Middle frontal gyrus (tissue), 1 donor: Measurements from ENCODE around the gene BTBD9.
A peak's percentile ranks its signal among the peaks of the same experiment; 100 is the strongest.

Source experiments
- DNase-seq: peaks from one replicate; pipeline ENCODE4 v3.0.0-alpha.2; 2015; ENCODE audit warnings: low spot score; ENCODE audit errors: extremely low spot score

Gene BTBD9

DNA sequence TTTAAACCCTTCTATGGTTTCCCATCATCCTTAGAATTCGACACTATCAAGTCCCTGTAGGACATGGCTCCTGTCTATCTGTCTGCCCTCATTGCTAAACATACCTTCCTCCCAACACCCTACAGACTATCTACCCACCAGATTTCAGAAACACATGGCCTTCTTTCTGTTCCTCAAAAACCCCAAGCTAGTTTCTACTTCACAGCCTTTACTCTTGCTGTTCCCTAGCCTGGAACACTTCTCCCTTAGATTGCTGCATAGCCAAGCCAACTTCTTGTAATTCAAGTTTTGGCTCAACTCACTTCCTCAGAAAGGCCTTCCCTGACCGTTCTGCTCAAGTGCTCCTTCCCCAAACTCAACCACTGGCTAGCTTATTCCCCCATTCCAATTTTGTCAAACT is 156.2 kb downstream of the BTBD9 start:
- DNase-seq: no peak

DNA sequence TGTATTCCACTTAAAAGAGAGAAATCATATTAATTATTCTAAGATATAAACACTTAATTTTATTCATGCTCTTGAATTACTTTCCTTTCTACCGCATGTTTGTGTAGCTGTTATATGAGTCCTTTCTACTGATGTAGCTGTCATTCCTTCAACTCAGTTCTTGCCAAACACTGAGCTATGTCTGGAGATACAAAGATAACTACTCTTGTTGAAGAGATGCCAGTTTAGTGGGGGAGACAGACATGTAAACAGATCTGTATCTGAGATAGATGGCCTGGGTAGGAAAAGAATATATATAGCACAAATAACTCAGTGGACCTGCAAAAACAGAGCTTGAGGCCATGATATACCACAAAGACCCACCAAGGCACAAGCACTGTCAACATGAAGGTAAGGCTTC is 157.3 kb downstream of the BTBD9 start:
- DNase-seq: no peak

DNA sequence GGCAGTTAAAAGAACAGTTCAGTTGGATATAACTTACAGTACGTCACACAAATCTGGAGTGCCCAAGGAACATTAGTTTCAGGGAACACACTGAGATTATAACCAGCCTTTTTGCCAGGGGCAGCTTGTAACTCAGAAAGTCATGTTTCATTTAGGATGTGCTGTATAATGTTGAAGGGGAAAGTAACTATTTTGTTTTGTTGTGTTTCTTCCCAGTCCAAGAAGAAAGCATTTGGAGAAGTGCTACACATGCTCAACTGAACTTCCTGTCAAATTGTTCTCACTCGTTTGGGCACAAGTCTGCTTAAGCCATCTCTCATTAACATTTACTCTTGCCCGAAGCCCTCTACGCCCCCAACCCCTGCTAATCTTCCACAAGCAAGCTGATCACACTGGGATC is 157.9 kb downstream of the BTBD9 start:
- no peak for DNase-seq

DNA sequence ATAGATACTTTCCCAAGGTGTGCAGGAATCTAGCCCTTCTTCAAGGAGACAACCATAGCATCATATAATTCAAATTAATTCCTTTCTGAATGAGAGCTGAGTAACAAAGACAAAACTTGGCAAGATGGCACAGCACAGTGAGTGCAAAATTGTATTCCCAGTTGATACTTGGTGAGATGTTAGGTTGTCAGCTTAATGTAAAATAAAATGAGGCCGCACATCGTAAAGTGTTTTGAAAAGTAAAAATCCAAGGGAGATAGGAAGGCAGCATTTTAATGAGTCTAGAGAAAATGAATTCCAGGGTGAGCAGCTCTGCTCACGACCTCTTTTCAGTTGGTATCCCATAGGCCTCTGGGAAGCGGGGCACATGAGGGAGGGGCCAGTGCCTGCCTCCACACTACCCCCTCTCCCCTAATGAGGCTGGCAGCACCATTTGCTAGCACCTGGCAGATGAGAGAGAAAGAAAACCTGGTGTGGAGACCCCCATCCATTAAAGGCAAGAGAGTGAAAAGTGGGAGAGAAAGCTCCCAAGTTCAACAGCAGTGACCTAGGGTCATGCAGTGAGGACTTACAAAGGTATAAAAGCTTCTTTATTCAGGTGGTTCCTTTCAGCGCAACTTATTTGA is 158.4 kb downstream of the BTBD9 start:
- no peak for DNase-seq

DNA sequence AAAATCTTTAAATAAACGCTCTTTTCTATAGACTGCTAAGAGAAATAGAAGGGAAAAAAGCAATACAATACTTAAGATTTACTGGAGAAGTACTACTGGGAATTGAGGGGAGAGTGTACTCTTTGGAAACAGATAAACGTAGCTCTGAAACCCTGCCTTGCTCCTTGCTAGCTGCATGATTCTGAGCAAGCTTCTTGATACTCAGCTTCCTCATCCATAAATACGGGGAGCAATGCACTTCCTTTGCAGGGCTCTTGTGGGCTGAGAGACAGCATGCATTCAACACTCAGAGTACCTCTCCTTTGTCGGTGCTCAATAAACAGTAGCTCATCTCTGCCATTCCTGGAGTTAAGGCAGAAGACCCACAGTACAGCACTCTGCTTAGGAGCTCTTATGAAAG is 159.7 kb downstream of the BTBD9 start:
- DNase-seq: no peak

DNA sequence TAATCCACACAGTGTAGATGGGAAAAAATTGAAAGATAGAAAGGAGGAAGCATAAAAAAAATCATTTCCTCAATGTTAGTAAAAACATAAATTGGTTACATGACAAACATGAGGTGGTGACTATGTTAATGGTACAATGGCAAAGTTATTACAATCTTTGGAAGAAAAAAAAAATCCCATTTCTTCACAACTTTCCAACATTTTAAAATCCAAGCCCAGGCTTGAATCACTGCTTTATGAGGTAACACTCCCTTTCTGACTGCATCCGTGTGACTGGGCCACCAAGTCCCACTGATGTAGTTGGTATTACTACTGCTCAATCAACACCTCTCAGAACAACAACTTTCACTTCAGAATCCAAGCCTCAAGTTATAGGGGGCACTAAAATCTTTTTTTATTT is 160.4 kb downstream of the BTBD9 start:
- no peak for DNase-seq

DNA sequence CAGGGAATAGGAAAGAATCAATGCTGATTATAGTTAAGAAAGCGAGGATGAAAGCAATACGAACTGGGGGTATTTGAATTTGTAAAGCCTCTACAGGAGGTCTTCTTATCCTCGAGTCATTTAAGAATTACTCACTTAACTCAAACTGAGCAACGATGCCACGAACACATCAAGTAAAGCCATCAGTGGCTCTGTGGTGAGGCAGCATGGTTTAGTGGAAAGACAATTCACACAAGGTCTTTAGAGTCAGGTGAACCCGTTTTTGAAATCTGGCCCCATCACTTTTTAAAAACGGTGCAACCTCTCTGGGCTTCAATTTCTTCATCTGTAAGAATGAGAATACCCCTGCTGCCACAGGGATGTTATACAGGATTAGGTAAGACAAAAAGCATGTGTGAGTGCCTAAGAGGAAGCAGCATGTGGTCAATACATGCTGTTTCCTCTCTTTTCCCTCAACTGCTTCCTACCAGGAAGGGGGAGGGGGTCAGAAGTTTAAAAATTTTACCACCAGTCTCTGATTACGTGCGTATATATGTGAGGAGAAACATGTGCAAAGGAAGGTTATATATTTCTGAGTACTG is 162.0 kb downstream of the BTBD9 start:
- no peak for DNase-seq

DNA sequence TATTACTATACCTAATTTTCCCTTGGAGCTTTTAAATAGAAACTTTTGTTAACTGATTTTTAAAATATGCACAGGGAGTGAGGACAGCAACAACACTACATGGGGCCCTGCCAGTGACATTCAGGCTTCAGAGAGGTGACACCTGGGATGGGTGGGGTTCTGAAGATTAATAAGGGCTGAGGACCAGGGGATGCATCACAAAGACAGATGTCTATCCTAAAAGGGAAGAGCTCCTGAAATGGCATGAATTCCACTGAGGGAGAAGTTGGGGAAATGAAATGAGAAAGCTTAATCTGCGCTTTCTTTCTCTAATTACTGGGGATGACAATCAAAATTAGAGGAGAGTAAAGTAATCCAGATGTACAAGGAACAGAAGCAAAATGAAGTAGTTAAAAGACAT is 162.8 kb downstream of the BTBD9 start:
- no peak for DNase-seq

DNA sequence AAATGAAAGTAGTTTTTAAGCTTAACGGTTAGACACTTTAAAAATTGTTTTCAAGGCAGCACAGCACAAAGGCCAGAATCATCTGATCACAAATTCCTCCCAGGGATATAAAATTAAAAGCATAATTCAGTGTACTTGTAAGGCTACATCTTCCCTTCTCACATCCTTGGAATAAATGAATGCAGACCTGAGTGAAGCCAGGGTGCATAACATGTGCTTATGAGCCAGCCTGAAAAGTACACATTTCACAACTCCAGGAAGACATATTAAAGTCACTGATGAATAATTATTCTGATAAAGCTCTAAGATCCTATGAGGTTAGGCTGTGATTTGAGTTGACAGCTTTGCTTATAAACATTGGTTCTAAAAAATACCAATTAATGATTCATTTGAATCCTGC is 163.6 kb downstream of the BTBD9 start:
- DNase-seq: no peak

DNA sequence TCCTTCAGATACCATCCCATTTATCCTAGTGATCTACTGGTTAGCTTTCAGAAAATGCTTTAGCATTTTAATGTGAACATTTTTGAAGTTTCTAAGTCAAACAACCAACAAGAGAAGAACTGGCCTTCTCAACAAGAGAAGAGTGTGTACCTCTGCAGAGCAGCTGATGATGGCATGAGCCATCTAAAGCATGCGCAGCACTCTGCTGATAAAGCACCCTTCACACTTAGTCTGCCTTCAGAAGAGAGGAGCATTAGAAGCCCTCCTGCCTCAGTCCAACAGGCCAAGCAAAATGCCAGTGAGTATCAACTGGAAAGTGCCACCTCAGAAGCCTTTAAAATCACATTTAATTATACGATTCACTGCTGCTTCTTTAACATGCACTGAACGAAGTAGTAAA is 169.2 kb downstream of the BTBD9 start:
- no peak for DNase-seq

DNA sequence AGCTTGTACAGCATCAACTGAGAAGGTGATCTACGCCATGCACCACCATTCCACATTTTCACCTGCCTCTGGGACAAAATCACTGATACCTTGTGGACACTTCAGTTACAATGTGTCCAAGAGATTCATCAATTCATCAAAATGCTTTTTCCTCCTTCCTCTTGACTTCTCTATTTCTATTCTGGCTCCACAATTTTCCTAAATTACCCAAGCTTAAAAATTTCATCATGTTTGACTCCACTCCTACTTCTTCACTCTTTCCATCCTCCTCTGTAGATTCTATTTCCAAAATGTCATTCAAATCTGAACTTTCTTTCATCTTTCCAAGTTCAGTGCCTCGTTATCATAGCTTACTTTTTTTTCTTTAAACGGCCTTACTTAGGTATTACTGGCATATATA is 172.2 kb downstream of the BTBD9 start:
- DNase-seq: no peak

DNA sequence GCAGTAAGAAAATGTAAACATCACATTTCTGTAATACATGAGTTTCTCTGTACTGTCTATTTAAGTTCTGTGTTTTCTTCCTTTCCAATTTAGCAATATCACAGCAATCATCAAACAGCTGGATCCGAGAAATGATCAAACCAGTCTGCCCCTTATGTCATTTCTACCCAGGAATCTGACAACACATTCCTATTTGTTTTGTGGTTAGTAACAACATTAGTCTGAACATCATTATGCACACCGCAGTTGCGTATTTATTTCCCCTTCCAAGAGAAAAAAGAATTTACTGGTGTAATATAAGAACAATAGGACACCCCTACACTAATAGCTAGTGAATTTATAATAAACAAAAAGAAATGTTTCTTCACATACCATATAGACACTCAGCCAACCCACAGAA is 179.5 kb downstream of the BTBD9 start:
- no peak for DNase-seq

DNA sequence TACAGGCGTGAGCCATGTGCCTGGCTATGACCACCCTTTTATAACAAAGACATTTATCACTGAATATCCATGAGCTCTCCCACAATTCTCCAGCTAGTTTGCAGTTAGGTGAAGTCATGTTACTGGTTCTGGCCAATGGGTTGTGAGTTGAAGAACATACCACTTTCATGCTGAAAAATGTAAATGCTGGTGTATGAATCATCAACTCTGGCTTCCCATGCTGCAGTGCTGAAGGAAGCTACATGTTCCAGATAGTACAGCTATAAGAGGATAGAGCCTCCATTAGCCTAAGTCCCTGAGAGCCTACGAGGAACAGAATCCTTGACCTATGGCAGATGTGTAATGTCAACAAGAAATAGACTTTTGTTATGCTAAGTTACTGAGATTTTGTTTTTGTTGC is 180.4 kb downstream of the BTBD9 start:
- no peak for DNase-seq

DNA sequence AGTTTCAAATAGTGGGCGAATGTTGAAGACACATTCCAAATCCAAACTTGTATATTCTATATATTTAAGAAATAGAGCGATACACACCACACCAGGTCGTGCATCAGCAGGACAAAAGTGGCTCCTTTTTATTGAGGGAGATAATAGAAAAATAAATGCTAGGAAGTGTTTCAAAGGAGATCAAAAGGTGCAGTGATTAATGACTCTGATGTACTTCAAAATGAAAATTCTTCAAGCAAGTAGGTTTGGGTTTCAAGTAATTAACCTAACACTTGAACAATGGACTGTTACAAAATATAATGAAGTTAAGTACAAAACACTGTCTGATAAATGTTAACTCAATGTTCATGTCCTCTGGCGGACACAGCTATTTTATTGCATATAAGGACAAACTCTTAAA is 185.9 kb downstream of the BTBD9 start:
- DNase-seq: no peak

DNA sequence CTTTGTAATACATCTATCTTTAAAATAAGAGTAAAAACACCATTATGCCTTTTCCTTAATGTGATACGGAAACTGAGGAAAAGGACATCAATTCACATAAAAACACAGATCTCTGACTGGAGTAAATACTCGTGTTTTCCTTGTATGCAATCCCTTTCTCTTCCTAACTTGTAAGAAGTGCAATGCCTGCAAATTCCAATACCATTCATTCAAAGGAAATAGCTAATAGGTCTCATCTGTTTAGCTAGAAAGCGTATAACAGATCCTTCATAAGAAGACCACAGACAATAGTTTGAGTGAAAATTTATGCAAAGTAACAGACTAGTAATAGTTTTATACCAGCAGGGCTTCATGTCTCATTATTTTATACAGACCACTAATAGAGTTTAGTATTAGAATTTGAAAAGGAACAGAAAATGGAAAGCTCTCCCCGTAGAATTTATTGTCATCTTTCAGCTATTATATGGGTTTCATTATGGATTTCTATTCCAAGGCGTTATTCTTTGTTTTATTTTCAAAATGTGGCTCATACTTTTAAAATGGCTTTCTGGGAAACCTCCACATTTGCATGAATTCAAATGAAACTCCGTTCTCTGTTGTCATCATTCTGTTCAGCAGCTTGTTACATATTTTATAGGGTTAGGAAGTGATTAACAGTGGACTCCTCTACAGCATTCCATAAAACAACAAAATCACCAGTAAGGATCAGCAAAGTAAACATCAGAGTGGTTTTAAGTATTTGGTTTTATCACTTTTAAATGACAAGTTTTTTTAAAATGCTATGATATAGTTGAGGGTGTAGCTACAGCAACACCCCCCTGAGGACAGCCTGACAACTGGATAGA is 186.7 kb downstream of the BTBD9 start:
- no peak for DNase-seq

DNA sequence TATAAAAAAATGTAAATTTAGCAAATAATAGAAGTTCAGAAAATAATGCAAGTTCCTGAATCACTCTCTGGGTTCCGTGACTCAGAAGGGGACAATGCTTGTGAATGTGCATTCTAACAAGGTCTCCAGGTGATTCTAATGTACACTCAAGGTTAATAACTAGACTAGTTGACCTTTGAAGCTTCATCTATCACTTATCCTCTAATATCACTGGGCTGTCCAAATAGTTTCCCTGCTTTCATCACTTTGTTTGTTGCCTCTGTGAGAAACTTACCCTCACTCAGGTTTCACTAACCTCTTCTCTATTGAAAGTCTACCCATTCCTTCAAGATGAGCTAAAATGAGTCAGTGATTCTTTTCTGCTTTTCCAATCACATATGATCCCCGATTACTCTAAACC is 189.0 kb downstream of the BTBD9 start:
- DNase-seq: no peak

DNA sequence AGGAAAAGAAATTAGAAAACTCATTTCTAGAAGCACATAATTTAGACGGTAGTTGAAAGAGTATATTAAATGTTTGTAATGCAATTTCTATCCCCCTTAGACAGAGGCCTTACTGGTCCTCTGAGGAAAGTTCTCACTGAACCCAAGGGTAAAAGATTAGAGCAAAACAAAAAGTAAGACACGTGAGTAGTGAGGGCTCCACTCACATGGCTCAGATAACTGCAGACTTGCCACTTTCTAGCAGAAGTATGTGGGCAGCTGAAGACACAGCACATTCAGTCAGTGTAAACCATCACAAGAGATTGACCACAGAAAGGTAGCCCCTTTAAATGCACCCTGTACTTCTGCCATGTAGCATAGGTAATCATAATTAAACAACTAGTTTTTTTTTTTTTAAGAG is 193.8 kb downstream of the BTBD9 start:
- no peak for DNase-seq

DNA sequence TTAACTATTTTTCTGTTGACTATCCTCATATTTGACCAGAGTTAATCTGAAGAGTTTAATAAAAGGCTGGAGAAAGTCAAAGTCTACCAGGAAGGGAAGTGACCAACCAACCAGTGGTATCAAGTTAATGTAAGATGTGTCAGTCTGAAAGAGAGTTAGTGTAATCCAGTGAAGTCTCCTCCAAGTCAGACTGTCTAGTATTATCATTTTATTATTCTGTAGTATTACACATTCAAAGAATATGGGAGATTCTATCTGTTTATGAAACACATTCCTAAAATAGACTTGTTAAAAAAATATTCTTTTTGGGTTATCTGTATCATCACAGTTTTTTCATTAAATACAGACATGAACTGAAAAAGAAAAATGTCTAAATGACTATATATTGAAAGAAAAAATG is 194.4 kb downstream of the BTBD9 start:
- no peak for DNase-seq

DNA sequence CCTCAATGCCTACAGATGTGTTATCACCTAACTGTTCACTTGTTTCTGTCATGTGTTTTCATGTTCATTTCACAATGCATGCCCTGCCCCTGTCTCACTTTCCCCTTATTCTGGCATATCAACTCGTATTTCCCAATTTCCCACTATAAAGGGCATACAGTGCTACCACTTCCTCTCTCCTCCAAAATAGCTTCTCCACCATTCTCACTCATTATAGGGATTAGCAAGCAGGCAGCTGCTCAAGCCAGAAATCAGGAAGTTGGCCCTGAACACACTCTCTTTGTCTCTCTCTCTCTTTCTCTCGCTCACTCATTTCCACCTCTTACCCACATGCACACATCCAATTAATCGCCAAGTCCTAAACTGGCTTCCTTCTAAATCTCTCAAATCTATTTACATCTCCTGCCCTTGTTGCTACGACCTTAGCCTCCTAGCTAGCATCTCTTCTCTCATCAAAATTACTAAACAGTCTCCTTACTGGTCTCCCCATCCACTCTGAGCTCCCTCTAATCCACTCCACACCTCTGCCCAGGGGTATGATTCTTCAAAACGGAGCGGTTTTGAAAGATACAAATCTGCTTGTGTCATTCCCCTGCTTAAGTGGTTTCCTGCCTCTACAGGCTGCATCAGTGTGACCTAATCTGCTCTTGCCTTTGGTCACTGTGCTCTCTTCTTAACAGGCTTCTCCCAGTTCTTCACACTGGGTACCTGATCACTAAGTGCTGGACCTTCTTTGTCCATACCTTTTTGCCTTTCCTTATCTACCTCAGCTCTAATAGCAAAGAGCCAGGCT is 196.2 kb downstream of the BTBD9 start:
- DNase-seq: no peak

DNA sequence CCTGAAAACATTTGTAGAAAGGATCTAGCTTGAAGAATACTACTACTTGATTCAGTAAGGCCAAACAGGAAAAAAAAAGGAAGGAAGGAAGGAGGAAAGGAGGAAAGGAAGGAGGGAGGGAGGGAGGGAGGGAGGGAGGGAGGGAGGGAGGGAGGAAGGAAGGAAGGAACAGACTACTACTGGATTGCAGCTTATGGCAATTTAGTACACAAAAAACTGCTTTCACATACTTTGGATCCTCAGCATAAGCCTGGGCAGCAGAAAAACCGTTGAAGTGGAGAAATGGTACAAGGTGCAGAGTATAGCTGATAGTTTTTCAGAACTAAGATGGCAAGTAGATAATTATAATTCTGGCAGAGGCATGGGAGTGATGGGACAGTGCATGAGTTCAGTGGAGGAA is 201.6 kb downstream of the BTBD9 start:
- no peak for DNase-seq

DNA sequence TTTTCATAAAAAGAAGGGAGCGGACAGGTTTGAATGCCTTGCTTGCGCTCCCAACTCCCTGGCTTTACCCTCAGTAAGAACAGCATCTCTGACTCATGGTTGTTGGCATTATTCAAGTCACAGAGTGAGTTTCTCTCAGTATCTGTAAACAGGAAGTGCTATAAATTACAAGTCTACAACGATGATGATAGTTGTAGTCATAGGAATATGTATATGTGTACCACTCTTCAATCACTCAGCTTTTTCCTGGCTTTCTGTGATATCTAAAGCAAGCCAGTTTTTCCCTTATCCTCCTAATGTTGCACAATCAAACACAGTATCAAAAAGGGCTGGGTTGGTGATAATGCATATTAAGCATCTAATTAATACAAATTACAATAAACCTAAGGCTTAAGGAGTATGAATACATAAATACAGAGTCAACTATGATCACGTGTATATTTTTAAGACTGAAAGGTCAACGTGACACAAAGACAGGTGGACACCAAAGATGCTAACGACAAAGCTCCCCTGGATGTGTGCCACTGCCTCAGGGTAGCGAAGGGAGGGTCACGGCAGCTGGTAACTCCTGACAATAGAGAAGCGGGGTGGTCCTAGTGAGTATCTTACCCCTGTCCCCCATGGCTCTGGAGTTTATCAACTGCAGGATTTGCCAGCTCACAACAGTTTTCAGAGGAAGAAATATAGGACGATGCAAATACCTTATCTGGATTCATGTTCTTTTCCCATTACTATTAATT is 202.8 kb downstream of the BTBD9 start:
- DNase-seq: peak; percentile 29
